HUES6 (cell line): Measurements from ENCODE around the gene CFAP54.
"Not testable (repeated sequence)": the region's sequence is repeated elsewhere in the genome, so short reads cannot be mapped to it uniquely, and the experiment has no call there.

Experiments
- H3K27ac ChIP-seq: 2 replicates; pipeline ENCODE4 v1.7.0; 2013; ENCODE audit warnings: low read depth, mild to moderate bottlenecking, low read length, inconsistent platforms
- H3K27me3 ChIP-seq: 2 replicates; pipeline ENCODE4 v1.6.1; 2013; ENCODE audit warnings: low read length; ENCODE audit not compliant: control insufficient read depth, insufficient read depth
- H3K36me3 ChIP-seq: 2 replicates; pipeline ENCODE4 v1.6.1; 2013; ENCODE audit warnings: low read length; ENCODE audit not compliant: control insufficient read depth, insufficient read depth
- H3K4me1 ChIP-seq: 2 replicates; pipeline ENCODE4 v1.6.1; 2013; ENCODE audit warnings: low read length; ENCODE audit not compliant: control insufficient read depth, insufficient read depth
- H3K4me3 ChIP-seq: 2 replicates; pipeline ENCODE4 v1.5.1; 2013; ENCODE audit warnings: low read depth, low read length
- H3K9ac ChIP-seq: one replicate; pipeline ENCODE4 v1.6.1; 2013; ENCODE audit warnings: mild to moderate bottlenecking, low read length
- H3K9me3 ChIP-seq: 2 replicates; pipeline ENCODE4 v1.6.1; 2013; ENCODE audit warnings: low read depth, low read length; ENCODE audit not compliant: control insufficient read depth, insufficient read depth

The CFAP54 gene

GRCh38 chr12:96478011-96478410 is 11.4 kb upstream of the CFAP54 start:
- Histone ChIP-seq H3K36me3 (no peaks in the 10 kb centered on the region), H3K4me1 (0 out of 2 replicates have a peak, but pooled peaks cover 5% of the 10 kb centered on the region), H3K27me3 (no peaks in the 10 kb centered on the region), H3K9ac (no peak overlapping the region), H3K9me3 (no peaks in the 10 kb centered on the region), H3K27ac (no peak overlapping the region), H3K4me3 (no peak overlapping the region)

- Histone ChIP-seq H3K27me3 (no peaks in the 10 kb centered on the region), H3K27ac (no peak overlapping the region), H3K4me3 (no peak overlapping the region), H3K9ac (no peak overlapping the region), H3K36me3 (no peaks in the 10 kb centered on the region), H3K4me1 (0 out of 2 replicates have a peak, but pooled peaks cover 5% of the 10 kb centered on the region), H3K9me3 (no peaks in the 10 kb centered on the region)
Observed at GRCh38 chr12:96482086-96482485, 7.3 kb upstream of the CFAP54 start.

- H3K36me3 ChIP-seq = no peaks in the 10 kb centered on the region
- H3K4me3 ChIP-seq = no peak overlapping the region
- H3K27ac ChIP-seq = no peak overlapping the region
- no peaks in the 10 kb centered on the region for H3K27me3 ChIP-seq
- no peaks in the 10 kb centered on the region for H3K9me3 ChIP-seq
- no peak overlapping the region for H3K9ac ChIP-seq
- 0 out of 2 replicates have a peak, but pooled peaks cover 1% of the 10 kb centered on the region for H3K4me1 ChIP-seq
Observed at GRCh38 chr12:96483116-96483515, 6.3 kb upstream of the CFAP54 start.

- H3K27me3 ChIP-seq = peaks cover 15% of the 10 kb centered on the region
- H3K4me1 ChIP-seq = peaks cover 6% of the 10 kb centered on the region; the same call in 1 of the 2 replicates
- no peak overlapping the region for H3K27ac ChIP-seq
- H3K4me3 ChIP-seq = no peak overlapping the region
- no peaks in the 10 kb centered on the region for H3K36me3 ChIP-seq
- H3K9me3 ChIP-seq = no peaks in the 10 kb centered on the region
- H3K9ac ChIP-seq = no peak overlapping the region
Observed at GRCh38 chr12:96486751-96487613, 2.4 kb upstream of the CFAP54 start.

- peaks cover 15% of the 10 kb centered on the region for H3K27me3 ChIP-seq
- no peaks in the 10 kb centered on the region for H3K36me3 ChIP-seq
- no peak overlapping the region for H3K4me3 ChIP-seq
- no peak overlapping the region for H3K27ac ChIP-seq
- peaks cover 6% of the 10 kb centered on the region; the same call in 1 of the 2 replicates for H3K4me1 ChIP-seq
- no peaks in the 10 kb centered on the region for H3K9me3 ChIP-seq
- H3K9ac ChIP-seq = no peak overlapping the region
Observed at GRCh38 chr12:96487634-96488033, 1.7 kb upstream of the CFAP54 start.

GRCh38 chr12:96493106-96493505 is 3.7 kb downstream of the CFAP54 start:
- Histone ChIP-seq H3K9ac (no peak overlapping the region), H3K4me1 (peaks cover 6% of the 10 kb centered on the region; the same call in 1 of the 2 replicates), H3K27ac (no peak overlapping the region)

GRCh38 chr12:96494154-96494553 is 4.8 kb downstream of the CFAP54 start:
- H3K9me3 ChIP-seq, H3K27ac ChIP-seq, H3K4me3 ChIP-seq, H3K27me3 ChIP-seq, H3K4me1 ChIP-seq, H3K36me3 ChIP-seq, H3K9ac ChIP-seq: not testable (repeated sequence)

More at GRCh38 chr12:96493106-96493505, 3.7 kb downstream of the CFAP54 start:
- H3K9me3 ChIP-seq = no peaks in the 10 kb centered on the region
- H3K27me3 ChIP-seq = peaks cover 15% of the 10 kb centered on the region
- H3K36me3 ChIP-seq = no peaks in the 10 kb centered on the region
- no peak overlapping the region for H3K4me3 ChIP-seq

GRCh38 chr12:96495155-96495554 is 5.8 kb downstream of the CFAP54 start:
- Histone ChIP-seq H3K27ac (no peak overlapping the region), H3K9ac (no peak overlapping the region), H3K4me3 (no peak overlapping the region), H3K4me1 (no peaks in the 10 kb centered on the region), H3K27me3 (peaks cover 1% of the 10 kb centered on the region; the same call in 1 of the 2 replicates), H3K36me3 (no peaks in the 10 kb centered on the region), H3K9me3 (no peaks in the 10 kb centered on the region)

- Histone ChIP-seq H3K36me3 (no peaks in the 10 kb centered on the region), H3K9ac (no peak overlapping the region), H3K4me3 (no peak overlapping the region), H3K4me1 (no peaks in the 10 kb centered on the region), H3K27ac (no peak overlapping the region), H3K9me3 (no peaks in the 10 kb centered on the region; the same call in 1 of the 2 replicates), H3K27me3 (no peaks in the 10 kb centered on the region)
Observed at GRCh38 chr12:96495841-96496545, 6.6 kb downstream of the CFAP54 start.

- Histone ChIP-seq H3K4me3 (no peak overlapping the region), H3K9me3 (no peaks in the 10 kb centered on the region; the same call in 1 of the 2 replicates), H3K36me3 (no peaks in the 10 kb centered on the region)
Observed at GRCh38 chr12:96496944-96497343, 7.6 kb downstream of the CFAP54 start.

GRCh38 chr12:96497855-96498254 is 8.5 kb downstream of the CFAP54 start:
- Histone ChIP-seq H3K27ac (no peak overlapping the region), H3K36me3 (no peaks in the 10 kb centered on the region), H3K4me1 (peaks cover 5% of the 10 kb centered on the region), H3K4me3 (no peak overlapping the region), H3K27me3 (no peaks in the 10 kb centered on the region), H3K9me3 (no peaks in the 10 kb centered on the region; the same call in 1 of the 2 replicates), H3K9ac (no peak overlapping the region)

More at GRCh38 chr12:96496944-96497343, 7.6 kb downstream of the CFAP54 start:
- Histone ChIP-seq H3K27ac (no peak overlapping the region), H3K4me1 (peaks cover 5% of the 10 kb centered on the region), H3K9ac (no peak overlapping the region), H3K27me3 (no peaks in the 10 kb centered on the region)
